Endothelial cell of umbilical vein (primary cell): ENCODE results near the gene RNF43. TPM values are rescaled to one million over a fixed set of nuclear protein-coding genes. Genes with fewer than 3 reads are reported as not detected.

ENCODE experiments used
- BruUV-seq: library from RNA; stranded (reverse); fragments of 400-500 nt; replicated peaks from 2 replicates; lab custom pipeline; 2021; lab: Mats Ljungman, UMichigan
- CTCF ChIA-PET: fragments of 300-600, 350-600 bp; sonication (Branson Sonifier 250); formaldehyde crosslinking; loops from one replicate; lab custom pipeline; 2021; ENCODE audit warnings: antibody characterized with exemption, inconsistent platforms; lab: Charles Lee
- POLR2A ChIA-PET: fragments of 300-600, 350-600 bp; sonication (Branson Sonifier 250); formaldehyde crosslinking; loops from one replicate; lab custom pipeline; 2021; ENCODE audit warnings: antibody characterized with exemption, inconsistent platforms; lab: Charles Lee
- DNase-seq: peaks from one replicate; pipeline ENCODE4 v3.0.0-alpha.2; 2011; ENCODE audit warnings: low read depth, low spot score
- FAIRE-seq: peaks from 2 replicates; lab custom pipeline; 2011; peaks lifted over from hg19 to GRCh38; lab: Jason Lieb, UNC
- H2AFZ ChIP-seq: 2 replicates; pipeline ENCODE4 v1.6.0; 2012; ENCODE audit warnings: low read depth, low read length, control low read depth, inconsistent platforms
- H3K27ac ChIP-seq: 2 replicates; pipeline ENCODE4 v1.5.1; 2011; ENCODE audit warnings: low read depth, mild to moderate bottlenecking, control low read depth, low read length, moderate library complexity; ENCODE audit not compliant: insufficient read depth
- H3K27me3 ChIP-seq, 2 experiments: 2 replicates each; pipeline versions ENCODE4 v1.6.0 to v1.6.1; 2011; ENCODE audit warnings: low read length in 2 of 2, mixed read lengths in 1 of 2; ENCODE audit not compliant: control insufficient read depth in 2 of 2, insufficient read depth in 2 of 2
- H3K36me3 ChIP-seq, 2 experiments: 2 replicates in 1 of 2; 3 replicates in 1 of 2; pipeline ENCODE4 v1.5.1; 2011; ENCODE audit warnings: low read length in 2 of 2, mild to moderate bottlenecking in 1 of 2, moderate library complexity in 1 of 2; ENCODE audit not compliant: control insufficient read depth in 2 of 2, insufficient read depth in 2 of 2; ENCODE audit errors: extremely low read depth in 1 of 2
- H3K4me1 ChIP-seq: 3 replicates; pipeline ENCODE4 v1.5.1; 2011; ENCODE audit warnings: mild to moderate bottlenecking, low read length; ENCODE audit not compliant: control insufficient read depth, insufficient read depth; ENCODE audit errors: extremely low read depth
- H3K4me2 ChIP-seq: 2 replicates; pipeline ENCODE4 v1.6.1; 2011; ENCODE audit warnings: low read length, control low read depth, mixed read lengths; ENCODE audit not compliant: insufficient read depth
- H3K4me3 ChIP-seq, 3 experiments: fragments of 200-600 bp in 1 of 3; sonication (generic), shearing (Covaris generic) in 1 of 3; replicated peaks in 1 of 3; 2 replicates each; pipeline ENCODE4 v1.5.1; 2011 to 2016; ENCODE audit warnings: control low read depth in 3 of 3, low read length in 3 of 3, mild to moderate bottlenecking in 2 of 3, inconsistent platforms in 1 of 3, low read depth in 1 of 3, moderate library complexity in 1 of 3; ENCODE audit not compliant: insufficient read depth in 1 of 3
- H3K79me2 ChIP-seq: 2 replicates; pipeline ENCODE4 v1.6.0; 2012; ENCODE audit warnings: low read length, inconsistent platforms; ENCODE audit not compliant: control insufficient read depth, insufficient read depth
- H3K9ac ChIP-seq: replicated peaks from 2 replicates; pipeline ENCODE3; 2011; ENCODE audit warnings: low read length, control low read depth; ENCODE audit not compliant: insufficient read depth; ENCODE audit errors: extremely low read depth
- H3K9me1 ChIP-seq: replicated peaks from 3 replicates; pipeline ENCODE4 v1.6.0; 2011; ENCODE audit warnings: mild to moderate bottlenecking, low read length; ENCODE audit not compliant: control insufficient read depth, insufficient read depth; ENCODE audit errors: extremely low read depth
- H3K9me3 ChIP-seq: replicated peaks from 2 replicates; pipeline ENCODE4 v1.5.1; 2012; ENCODE audit warnings: low read length, inconsistent platforms; ENCODE audit not compliant: control insufficient read depth, insufficient read depth
- H4K20me1 ChIP-seq: replicated peaks from 2 replicates; pipeline ENCODE3; 2011; ENCODE audit warnings: mild to moderate bottlenecking, low read length; ENCODE audit not compliant: control insufficient read depth, insufficient read depth; ENCODE audit errors: extremely low read depth
- CTCF ChIP-seq, 2 donors: IDR thresholded peaks; 1 replicate in 1 of 2; 2 replicates in 1 of 2; pipeline ENCODE4 v1.5.1; 2011; ENCODE audit warnings: low read length in 2 of 2, mild to moderate bottlenecking in 2 of 2, moderate library complexity in 2 of 2, control low read depth in 1 of 2, inconsistent platforms in 1 of 2, low read depth in 1 of 2; ENCODE audit not compliant: insufficient read depth in 1 of 2; ENCODE audit errors: extremely low read depth in 1 of 2
- EZH2 ChIP-seq: IDR thresholded peaks from 2 replicates; pipeline ENCODE4 v1.6.1; 2012; ENCODE audit warnings: borderline replicate concordance, low read depth, mild to moderate bottlenecking, moderate library complexity, low read length, inconsistent platforms; ENCODE audit not compliant: severe bottlenecking
- FOS ChIP-seq: IDR thresholded peaks from 2 replicates; pipeline ENCODE4 v1.6.1; 2011; ENCODE audit warnings: mild to moderate bottlenecking, low read length, moderate library complexity, borderline replicate concordance; ENCODE audit not compliant: insufficient read depth
- GATA2 ChIP-seq: IDR thresholded peaks from 2 replicates; pipeline ENCODE4 v1.7.0; 2011; ENCODE audit warnings: low read depth, mild to moderate bottlenecking, moderate library complexity, mixed read lengths, low read length; ENCODE audit not compliant: insufficient read length, insufficient read depth
- JUN ChIP-seq: IDR thresholded peaks from 2 replicates; pipeline ENCODE4 v1.6.1; 2011; ENCODE audit warnings: borderline replicate concordance, low read depth; ENCODE audit not compliant: insufficient read length, insufficient read depth
- MAX ChIP-seq: IDR thresholded peaks from 2 replicates; pipeline ENCODE4 v1.6.1; 2011; ENCODE audit not compliant: insufficient read depth, insufficient read length
- MYC ChIP-seq: IDR thresholded peaks from one replicate; pipeline ENCODE4 v1.6.1; 2011; ENCODE audit warnings: mild to moderate bottlenecking, low read depth, low read length
- POLR2A ChIP-seq: IDR thresholded peaks from 2 replicates; pipeline ENCODE4 v1.6.1; 2012; ENCODE audit warnings: low read depth, mild to moderate bottlenecking, control low read depth, low read length
- POLR2AphosphoS5 ChIP-seq: IDR thresholded peaks from 2 replicates; pipeline ENCODE4 v1.6.1; 2012; ENCODE audit warnings: low read depth, mild to moderate bottlenecking, control low read depth, low read length, moderate library complexity; ENCODE audit not compliant: insufficient read depth
- dilution Hi-C: fragments of 300-500 bp; cut with MboI; formaldehyde crosslinking; loops from one replicate; pipeline ENCODE4 v1.15.0; 2019; ENCODE audit warnings: low sequenced_read_pairs; ENCODE audit not compliant: extremely low pct_ligation_motif_present
- intact Hi-C: fragments of 100-400 bp; cut with micrococcal nuclease; formaldehyde crosslinking; loops from one replicate; pipeline ENCODE4 v1.10.0; 2022
- polyA plus RNA-seq, 4 experiments: library from polyadenylated mRNA; depleted of rRNA in 3 of 4; stranded (reverse) in 3 of 4; unstranded in 1 of 4; fragments of >200 nt; gene quantifications; 2 replicates each; pipeline versions ENCODE4 v1.2.1 to v1.2.3, GENCODE V29; 2011 to 2012; ENCODE audit warnings: missing spikeins in 1 of 4
- total RNA-seq: library from RNA; stranded (reverse); gene quantifications from 2 replicates; pipeline ENCODE4 v1.2.3, GENCODE V29; 2021

RNF43 gene
- total and polyA plus RNA-seq, 2 donors (not counting 3 experiments of a cell fraction or from before 2014, with no cell fraction given), result not detected

- no TSS peak for BruUV-seq
- Histone ChIP-seq H3K9me1 (no peaks in the 10 kb centered on the region), H3K9me3 (no peaks in the 10 kb centered on the region), H3K4me3 (no peak overlapping the region), H3K79me2 (no peaks in the 10 kb centered on the region), H3K27me3 (peaks cover 0 to 5% of the 10 kb centered on the region in 2 experiments), H3K4me1 (no peaks in the 10 kb centered on the region), H3K36me3 (no peaks in the 10 kb centered on the region), H3K27ac (no peak overlapping the region), H3K4me2 (no peak overlapping the region), H2AFZ (no peak overlapping the region), H3K9ac (no peak overlapping the region), H4K20me1 (no peaks in the 10 kb centered on the region)
- DNase-seq, result no peak
- no peak for TF ChIP-seq MAX
- TF ChIP-seq CTCF (IDR thresholded peaks at IDR 0.05; ENCODE audit: extremely low read depth in 1 of 2, insufficient read depth in 1 of 2, low read depth in 1 of 2, low read length in 2 of 2), result no peak
- no peak for TF ChIP-seq FOS
- TF ChIP-seq JUN, result no peak
- TF ChIP-seq POLR2A, result no peak
- no peak for TF ChIP-seq POLR2AphosphoS5
- TF ChIP-seq MYC, result no peak
- TF ChIP-seq EZH2, result no peak
- TF ChIP-seq GATA2, result no peak
- no peak for FAIRE-seq
- intact Hi-C loops, result no loop called here
- dilution Hi-C loops, result no loop called here
- ChIA-PET CTCF (interaction anchor here (1.2 kb wide), 1 partner anchor 16 kb away, joined by 3 read pairs; no protein-coding TSS in a partner anchor), POLR2A (no interaction called here)
Observed at GRCh38 chr17:58368860-58369213, 48.5 kb downstream of the RNF43 start.

Other genes starting within 250 kb of the RNF43 start
- gene EPX, start 224.8 kb downstream of the RNF43 start, total RNA-seq, result not detected in 2 replicates
- gene EPX, start 224.8 kb downstream of the RNF43 start, polyA plus RNA-seq, result not detected in 2 replicates
- 12.2 and 16.3 TPM in 2 replicates for gene MKS1, start 198.3 kb downstream of the RNF43 start, total RNA-seq
- 13.2 TPM in 2 replicates for gene MKS1, start 198.3 kb downstream of the RNF43 start, polyA plus RNA-seq
- not detected in 2 replicates for gene LPO, start 178.9 kb downstream of the RNF43 start, total RNA-seq
- gene LPO, start 178.9 kb downstream of the RNF43 start, polyA plus RNA-seq, result not detected in 2 replicates
- gene MPO, start 136.6 kb downstream of the RNF43 start, total RNA-seq, result not detected in 2 replicates
- gene MPO, start 136.6 kb downstream of the RNF43 start, polyA plus RNA-seq, result 0.02 TPM in 1 of 2 replicates, not detected in the other
- gene TSPOAP1, start 88.7 kb downstream of the RNF43 start, total RNA-seq, result not detected in 2 replicates
- gene TSPOAP1, start 88.7 kb downstream of the RNF43 start, polyA plus RNA-seq, result not detected in 2 replicates
- gene SUPT4H1, start 65.3 kb downstream of the RNF43 start, total RNA-seq, result 70.9 and 77.5 TPM in 2 replicates
- 112 and 154 TPM in 2 replicates for gene SUPT4H1, start 65.3 kb downstream of the RNF43 start, polyA plus RNA-seq
- gene HSF5, start 70.9 kb upstream of the RNF43 start, total RNA-seq, result 0.07 TPM in 1 of 2 replicates, not detected in the other
- gene HSF5, start 70.9 kb upstream of the RNF43 start, polyA plus RNA-seq, result 0.02 and 0.03 TPM in 2 replicates
- gene MTMR4, start 97.1 kb upstream of the RNF43 start, total RNA-seq, result 38.3 and 41.0 TPM in 2 replicates
- gene MTMR4, start 97.1 kb upstream of the RNF43 start, polyA plus RNA-seq, result 16.2 and 25.1 TPM in 2 replicates